Mesothelial cell of epicardium (in vitro differentiated cells): ENCODE results near the gene RCN1. TPM values are rescaled to one million over a fixed set of nuclear protein-coding genes. Genes with fewer than 3 reads are reported as not detected.
"Not testable (repeated sequence)": the region's sequence is repeated elsewhere in the genome, so short reads cannot be mapped to it uniquely, and the experiment has no call there.

ENCODE experiments used
- DNase-seq, 2 experiments: peaks; one replicate each; pipeline ENCODE4 v3.0.0; 2021; ENCODE audit warnings: low spot score in 2 of 2; ENCODE audit not compliant: unreplicated experiment in 2 of 2
- H3K27ac Mint-ChIP-seq: 2 replicates; pipeline ENCODE4 v1.8.0; 2021; ENCODE audit warnings: mixed read lengths
- H3K27me3 Mint-ChIP-seq: 2 replicates; pipeline ENCODE4 v1.8.0; 2021; ENCODE audit warnings: low read depth, mixed read lengths
- H3K36me3 Mint-ChIP-seq: 2 replicates; pipeline ENCODE4 v1.8.0; 2021; ENCODE audit warnings: mixed read lengths
- H3K4me1 Mint-ChIP-seq: 2 replicates; pipeline ENCODE4 v1.8.0; 2021; ENCODE audit warnings: mixed read lengths
- H3K4me3 Mint-ChIP-seq: 2 replicates; pipeline ENCODE4 v1.8.0; 2021; ENCODE audit warnings: mild to moderate bottlenecking, moderate library complexity, mixed read lengths
- H3K9me3 Mint-ChIP-seq: 2 replicates; pipeline ENCODE4 v1.8.0; 2021; ENCODE audit warnings: mixed read lengths
- total RNA-seq: library from RNA; stranded (reverse); gene quantifications from 3 replicates; pipeline ENCODE4 v1.2.1, GENCODE V29; 2021
- TF ChIP-seq, protein P1 (sequence below): fragments of 200-600 bp; sonication (generic); IDR thresholded peaks from one replicate; pipeline ENCODE4 v1.5.0; 2021; ENCODE audit warnings: antibody characterized with exemption; ENCODE audit not compliant: unreplicated experiment

Gene RCN1
- total RNA-seq, 1 donor from 2014 or later: 183 TPM

DNA sequence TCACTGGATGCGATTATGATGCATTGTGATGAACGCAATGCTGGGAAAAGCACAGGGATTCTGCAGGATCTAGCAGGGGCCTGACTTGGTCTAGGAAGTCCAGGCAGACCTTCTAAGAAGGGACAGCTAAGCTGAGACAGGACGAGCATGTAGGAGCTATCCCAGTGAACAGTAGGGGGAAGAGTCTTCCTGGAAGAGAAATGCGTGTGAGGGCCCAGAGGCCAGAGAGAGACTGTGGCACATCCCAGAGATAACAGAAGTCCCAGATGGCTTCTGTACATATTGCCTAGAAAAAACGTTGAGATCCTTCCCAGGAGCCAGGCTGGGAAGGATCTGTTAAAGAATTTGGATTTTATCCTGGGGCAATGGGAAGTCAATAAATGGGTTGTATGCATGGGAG is 24.6 kb downstream of the RCN1 start:
- Mint-ChIP-seq H3K27ac (no peak overlapping the region), H3K9me3 (no peaks in the 10 kb centered on the region)
- TF ChIP-seq, protein P1, sequence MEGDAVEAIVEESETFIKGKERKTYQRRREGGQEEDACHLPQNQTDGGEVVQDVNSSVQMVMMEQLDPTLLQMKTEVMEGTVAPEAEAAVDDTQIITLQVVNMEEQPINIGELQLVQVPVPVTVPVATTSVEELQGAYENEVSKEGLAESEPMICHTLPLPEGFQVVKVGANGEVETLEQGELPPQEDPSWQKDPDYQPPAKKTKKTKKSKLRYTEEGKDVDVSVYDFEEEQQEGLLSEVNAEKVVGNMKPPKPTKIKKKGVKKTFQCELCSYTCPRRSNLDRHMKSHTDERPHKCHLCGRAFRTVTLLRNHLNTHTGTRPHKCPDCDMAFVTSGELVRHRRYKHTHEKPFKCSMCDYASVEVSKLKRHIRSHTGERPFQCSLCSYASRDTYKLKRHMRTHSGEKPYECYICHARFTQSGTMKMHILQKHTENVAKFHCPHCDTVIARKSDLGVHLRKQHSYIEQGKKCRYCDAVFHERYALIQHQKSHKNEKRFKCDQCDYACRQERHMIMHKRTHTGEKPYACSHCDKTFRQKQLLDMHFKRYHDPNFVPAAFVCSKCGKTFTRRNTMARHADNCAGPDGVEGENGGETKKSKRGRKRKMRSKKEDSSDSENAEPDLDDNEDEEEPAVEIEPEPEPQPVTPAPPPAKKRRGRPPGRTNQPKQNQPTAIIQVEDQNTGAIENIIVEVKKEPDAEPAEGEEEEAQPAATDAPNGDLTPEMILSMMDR: no peak

DNA sequence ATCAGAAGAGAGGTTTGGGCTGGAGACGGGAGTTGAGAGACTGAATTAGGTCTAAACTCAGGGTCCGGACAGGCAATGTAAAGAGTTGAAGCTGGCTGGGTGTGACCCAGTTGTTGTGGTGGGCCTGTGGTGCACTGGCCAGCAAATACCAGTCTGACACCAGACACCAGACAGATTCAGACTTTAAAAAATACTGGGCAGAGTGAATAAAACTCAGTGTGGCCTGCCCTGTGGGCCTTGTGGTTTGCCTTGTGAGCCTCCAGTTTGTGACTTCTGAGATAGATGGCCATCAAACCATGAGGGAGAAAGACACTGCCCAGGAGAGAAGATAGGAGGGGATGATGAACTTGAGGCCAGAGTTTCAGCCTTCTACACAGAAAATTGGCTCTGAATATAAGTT is 25.8 kb downstream of the RCN1 start:
- Mint-ChIP-seq H3K4me1 (peaks cover 10% of the 10 kb centered on the region), H3K27me3 (peaks cover 17% of the 10 kb centered on the region), H3K9me3 (no peaks in the 10 kb centered on the region), H3K27ac (no peak overlapping the region), H3K36me3 (no peaks in the 10 kb centered on the region), H3K4me3 (no peak overlapping the region)
- no peak for DNase-seq
- TF ChIP-seq, protein P1: no peak

More for the DNA sequence above, 24.6 kb downstream of the RCN1 start:
- Mint-ChIP-seq H3K4me3 (no peak overlapping the region), H3K36me3 (no peaks in the 10 kb centered on the region), H3K27me3 (peaks cover 11% of the 10 kb centered on the region), H3K4me1 (peaks cover 10% of the 10 kb centered on the region)
- DNase-seq: no peak

DNA sequence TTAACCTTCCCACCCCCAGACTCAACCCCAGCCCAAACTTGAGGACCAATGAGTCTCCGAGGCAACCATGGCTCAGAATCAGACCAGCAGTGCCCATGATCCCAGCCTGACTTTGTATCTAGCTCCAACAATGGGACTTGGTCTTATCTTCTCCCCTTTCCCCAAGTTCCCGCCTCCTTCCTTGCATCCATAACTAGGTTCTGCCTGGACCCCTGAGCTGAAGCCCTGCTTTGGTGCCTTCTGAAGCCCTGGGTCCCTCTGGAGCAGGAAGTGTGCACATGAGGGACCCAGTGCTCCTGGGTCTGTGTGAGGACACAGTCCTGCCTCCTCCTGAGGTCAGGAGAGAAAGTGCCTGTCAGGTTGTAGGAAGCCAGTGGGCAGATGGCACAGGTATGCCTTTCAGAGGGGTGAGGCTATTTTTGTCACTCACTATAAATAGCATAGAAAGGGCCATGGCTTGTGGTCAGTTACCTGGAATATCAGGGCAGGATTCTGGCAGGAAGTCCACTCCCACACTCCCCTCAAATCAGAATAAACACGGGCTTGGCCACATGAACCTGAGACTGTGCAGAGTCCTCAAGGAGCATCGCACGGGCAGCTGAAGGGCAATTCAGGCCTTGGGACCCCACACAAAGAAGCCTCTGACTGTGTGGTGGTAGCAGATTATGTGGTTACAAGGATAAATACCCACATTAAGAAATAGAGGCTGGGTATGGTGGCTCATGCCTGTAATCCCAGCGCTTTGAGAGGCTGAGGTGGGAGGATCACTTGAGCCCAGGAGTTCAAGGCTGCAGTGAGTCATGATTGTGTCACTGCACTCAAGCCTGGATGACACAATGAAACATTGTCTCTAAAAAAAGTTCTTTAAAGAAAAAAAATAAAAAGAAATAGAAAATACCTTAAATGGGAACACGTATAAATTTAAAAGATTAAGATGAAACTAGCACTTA is 27.4 kb downstream of the RCN1 start:
- TF ChIP-seq, protein P1: no peak
- no peak for DNase-seq
- H3K4me1 Mint-ChIP-seq: peaks cover 4% of the 10 kb centered on the region
- peaks cover 27% of the 10 kb centered on the region for H3K27me3 Mint-ChIP-seq
- H3K27ac Mint-ChIP-seq: no peak overlapping the region
- H3K9me3 Mint-ChIP-seq: no peaks in the 10 kb centered on the region
- H3K4me3 Mint-ChIP-seq: no peak overlapping the region
- no peaks in the 10 kb centered on the region for H3K36me3 Mint-ChIP-seq

DNA sequence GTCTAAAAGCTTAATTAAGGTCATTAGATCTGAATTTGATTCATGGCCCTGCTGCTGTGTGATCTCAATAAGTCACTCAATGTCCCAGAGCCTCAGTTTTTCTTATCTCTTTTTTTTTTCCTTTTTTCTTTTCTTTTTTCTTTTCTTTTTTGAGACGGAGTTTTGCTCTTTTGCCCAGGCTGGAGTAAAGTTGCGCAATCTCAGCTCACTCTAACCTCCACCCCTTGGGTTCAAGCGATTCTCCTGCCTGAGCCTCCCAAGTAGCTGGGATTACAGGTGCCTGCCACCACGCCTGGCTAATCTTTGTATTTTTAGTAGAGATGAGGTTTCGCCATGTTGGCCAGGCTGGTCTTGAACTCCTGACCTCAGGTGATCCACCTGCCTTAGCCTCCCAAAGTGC is 28.3 kb downstream of the RCN1 start:
- peaks cover 25% of the 10 kb centered on the region for H3K27me3 Mint-ChIP-seq
- not testable (repeated sequence) for DNase-seq, H3K27ac Mint-ChIP-seq, H3K9me3 Mint-ChIP-seq, H3K4me3 Mint-ChIP-seq, H3K4me1 Mint-ChIP-seq, H3K36me3 Mint-ChIP-seq

DNA sequence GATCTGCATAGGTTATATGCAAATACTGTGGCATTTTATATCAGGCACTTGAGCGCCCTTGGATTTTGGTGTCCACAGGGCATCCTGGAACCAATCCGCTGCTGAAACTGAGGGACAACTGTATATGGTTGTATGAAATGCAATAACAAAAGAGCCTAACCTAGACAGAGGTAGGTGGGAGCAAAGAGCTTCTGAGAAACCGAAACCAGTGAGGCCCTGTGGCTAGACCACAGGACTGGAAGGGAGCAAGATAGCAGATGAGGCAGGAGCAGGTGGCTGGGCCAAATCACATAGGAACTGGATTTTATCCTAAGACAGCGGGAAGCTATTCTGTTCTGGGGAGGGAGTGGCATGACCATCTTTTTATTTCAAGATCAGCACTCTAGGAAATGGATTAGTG is 30.1 kb downstream of the RCN1 start:
- no peak overlapping the region for H3K4me3 Mint-ChIP-seq
- TF ChIP-seq, protein P1: no peak
- peaks cover 7% of the 10 kb centered on the region for H3K9me3 Mint-ChIP-seq
- H3K27me3 Mint-ChIP-seq: peaks cover 40% of the 10 kb centered on the region
- H3K27ac Mint-ChIP-seq: no peak overlapping the region
- DNase-seq: no peak
- H3K4me1 Mint-ChIP-seq: no peaks in the 10 kb centered on the region
- no peaks in the 10 kb centered on the region for H3K36me3 Mint-ChIP-seq

DNA sequence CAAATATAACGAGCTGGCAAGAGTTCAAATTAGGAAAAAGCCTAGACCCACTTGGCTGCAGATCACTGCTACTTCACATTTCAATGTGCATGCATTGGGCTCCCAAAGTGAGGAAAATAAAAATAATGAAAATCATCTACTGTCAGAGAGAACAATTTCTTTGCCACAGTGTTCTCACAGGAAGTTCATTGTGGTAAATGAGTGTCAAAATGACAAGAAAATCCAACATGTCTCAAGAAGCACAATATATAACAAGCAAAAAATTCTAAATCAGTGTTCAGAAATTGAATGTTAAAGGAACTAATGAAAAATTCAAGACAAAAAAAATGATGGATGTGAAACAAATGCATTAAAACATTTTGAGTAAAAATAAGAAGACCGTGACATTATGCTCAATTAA is 31.3 kb downstream of the RCN1 start:
- DNase-seq: no peak
- Mint-ChIP-seq H3K36me3 (no peaks in the 10 kb centered on the region), H3K4me1 (no peaks in the 10 kb centered on the region), H3K27ac (no peak overlapping the region), H3K4me3 (no peak overlapping the region), H3K27me3 (peaks cover 43% of the 10 kb centered on the region), H3K9me3 (peaks cover 11% of the 10 kb centered on the region)
- TF ChIP-seq, protein P1: no peak
